ENCODE results near the gene CAMTA1.

- no peak for TF ChIP-seq ZFP30 (CRISPR knock-in tag; IDR thresholded peaks at IDR 0.05)
- no peak for TF ChIP-seq SNAI2 (CRISPR knock-in tag; IDR thresholded peaks at IDR 0.05)
- TF ChIP-seq CSRNP3 (CRISPR knock-in tag; IDR thresholded peaks at IDR 0.05) = no peak
- TF ChIP-seq CREB5 (CRISPR knock-in tag; IDR thresholded peaks at IDR 0.05; ENCODE audit: low read depth) = no peak
- no peak for TF ChIP-seq PPARA (CRISPR knock-in tag; IDR thresholded peaks at IDR 0.05; ENCODE audit: borderline replicate concordance)
Measured at GRCh38 chr1:7386226-7387052, 601.2 kb downstream of the CAMTA1 start.
